GM12878 (cell line): ENCODE measurements around the gene MRPL54. TPM values are rescaled to one million over a fixed set of nuclear protein-coding genes. Genes with fewer than 3 reads are reported as not detected.

ENCODE experiments used
- ATAC-seq: fragments of 200-7000 bp; cut with Tn5 transposase; 3 replicates; pipeline ENCODE4 v1.9.1; 2020; ENCODE audit warnings: mild to moderate bottlenecking, moderate library complexity
- BruUV-seq: library from RNA; stranded (reverse); fragments of 400-500 nt; replicated peaks from 2 replicates; lab custom pipeline; 2021; lab: Mats Ljungman, UMichigan
- CTCF ChIA-PET: fragments of 300-600 bp; sonication (Branson Sonifier 250); formaldehyde crosslinking; extraction: SDS; loops from one replicate; lab custom pipeline; 2021; ENCODE audit warnings: inconsistent platforms; lab: Yijun Ruan, JAX
- POLR2A ChIA-PET: fragments of 350-600 bp; formaldehyde crosslinking; extraction: SDS; loops from one replicate; lab custom pipeline; 2021; ENCODE audit warnings: inconsistent platforms; lab: Charles Lee
- RAD21 ChIA-PET: fragments of 300-600 bp; sonication (Branson Sonifier 250); formaldehyde crosslinking; loops from one replicate; lab custom pipeline; 2023; ENCODE audit warnings: antibody characterized with exemption; ENCODE audit not compliant: unreplicated experiment; lab: Charles Lee
- SMC1A ChIA-PET: fragments of 300-600 bp; sonication (Branson Sonifier 250); formaldehyde crosslinking; loops from one replicate; lab custom pipeline; 2023; ENCODE audit not compliant: unreplicated experiment, uncharacterized antibody; lab: Charles Lee
- DNase-seq: peaks from one replicate; pipeline ENCODE4 v3.0.0-alpha.2; 2011; ENCODE audit warnings: low read depth, low spot score
- FAIRE-seq: peaks from 3 replicates; lab custom pipeline; 2011; peaks lifted over from hg19 to GRCh38; lab: Jason Lieb, UNC
- H2AFZ ChIP-seq: 2 replicates; pipeline ENCODE4 v1.6.0; 2011; ENCODE audit warnings: low read depth, low read length, control low read depth; ENCODE audit not compliant: control insufficient read depth
- H3K27ac ChIP-seq: 2 replicates; pipeline ENCODE4 v1.5.1; 2011; ENCODE audit warnings: control low read depth; ENCODE audit not compliant: control insufficient read depth, insufficient read depth
- H3K27me3 ChIP-seq, 2 experiments: replicated peaks in 1 of 2; 2 replicates each; pipeline versions ENCODE4 v1.6.0 to v1.6.1; 2011; ENCODE audit warnings: low read length in 1 of 2; ENCODE audit not compliant: control insufficient read depth in 2 of 2, insufficient read depth in 2 of 2
- H3K36me3 ChIP-seq, 2 experiments: 2 replicates each; pipeline ENCODE4 v1.5.1; 2011; ENCODE audit warnings: low read length in 1 of 2; ENCODE audit not compliant: control insufficient read depth in 2 of 2, insufficient read depth in 2 of 2
- H3K4me1 ChIP-seq: 2 replicates; pipeline ENCODE4 v1.6.1; 2011; ENCODE audit warnings: mild to moderate bottlenecking, low read length, moderate library complexity, mixed read lengths; ENCODE audit not compliant: control insufficient read depth, insufficient read depth
- H3K4me2 ChIP-seq: 2 replicates; pipeline ENCODE4 v1.6.0; 2011; ENCODE audit warnings: control low read depth; ENCODE audit not compliant: control insufficient read depth, insufficient read depth
- H3K4me3 ChIP-seq: fragments of 200-600 bp; sonication (generic); 2 replicates; pipeline ENCODE4 v1.5.1; 2016
- H3K79me2 ChIP-seq: 2 replicates; pipeline ENCODE4 v1.6.0; 2011; ENCODE audit warnings: low read length; ENCODE audit not compliant: control insufficient read depth, insufficient read depth
- H3K9ac ChIP-seq: 2 replicates; pipeline ENCODE4 v1.8.0; 2011; ENCODE audit warnings: low read length, control low read depth, mixed read lengths; ENCODE audit not compliant: control insufficient read depth, insufficient read depth
- H3K9me3 ChIP-seq: replicated peaks from 3 replicates; pipeline ENCODE4 v1.5.1; 2011; ENCODE audit warnings: mild to moderate bottlenecking, low read length; ENCODE audit not compliant: control insufficient read depth, insufficient read depth
- H4K20me1 ChIP-seq: 2 replicates; pipeline ENCODE4 v1.6.0; 2011; ENCODE audit not compliant: control insufficient read depth, insufficient read depth
- CBX5 ChIP-seq: sonication (generic); IDR thresholded peaks from 2 replicates; pipeline ENCODE4 v1.6.1; 2016; ENCODE audit warnings: low read depth, moderate library complexity, mild to moderate bottlenecking, inconsistent platforms
- CHD2 ChIP-seq: IDR thresholded peaks from 2 replicates; pipeline ENCODE4 v1.6.1; 2011; ENCODE audit warnings: low read depth, low read length, improper control_type of control experiment, borderline replicate concordance
- IKZF1 ChIP-seq: fragments of 450-650 bp; conservative IDR thresholded peaks from 2 replicates; pipeline ENCODE4 v1.6.1; 2017; ENCODE audit warnings: antibody characterized with exemption, mild to moderate bottlenecking
- IKZF2 ChIP-seq, 2 experiments: fragments of 450-650 bp; IDR thresholded peaks; 2 replicates each; pipeline ENCODE4 v1.6.1; 2017; ENCODE audit warnings: mild to moderate bottlenecking in 2 of 2, moderate library complexity in 2 of 2
- NR2F1 ChIP-seq: fragments of 450-650 bp; conservative IDR thresholded peaks from 2 replicates; pipeline ENCODE4 v1.6.1; 2017; ENCODE audit warnings: mild to moderate bottlenecking
- NRF1 ChIP-seq: conservative IDR thresholded peaks from 2 replicates; pipeline ENCODE4 v1.6.1; 2011; ENCODE audit warnings: mild to moderate bottlenecking, low read depth, low read length, improper control_type of control experiment
- POU2F2 ChIP-seq: IDR thresholded peaks from 3 replicates; pipeline ENCODE4 v1.6.1; 2011; ENCODE audit warnings: low read depth, mild to moderate bottlenecking, low read length, borderline replicate concordance
- RBBP5 ChIP-seq: fragments of 200-600 bp; sonication (generic); conservative IDR thresholded peaks from 2 replicates; pipeline ENCODE4 v1.6.1; 2016
- TBL1XR1 ChIP-seq: IDR thresholded peaks from 2 replicates; pipeline ENCODE4 v1.6.1; 2012; ENCODE audit warnings: low read depth, low read length, improper control_type of control experiment
- ZNF622 ChIP-seq: fragments of 450-650 bp; IDR thresholded peaks from 2 replicates; pipeline ENCODE4 v1.6.1; 2017; ENCODE audit warnings: mild to moderate bottlenecking, inconsistent platforms
- WGBS: methylation state at CpG from one replicate; pipeline ENCODE4 v1.1.6; 2016; ENCODE audit warnings: low lambda C conversion rate; ENCODE audit not compliant: insufficient replicate concordance, insufficient coverage; ENCODE audit errors: missing lambda C conversion rate; 5-methylcytosine and 5-hydroxymethylcytosine counted together
- in situ Hi-C: fragments of 300-500 bp; cut with MboI; formaldehyde crosslinking; loops from 9 replicates; pipeline ENCODE4 v1.14.3; 2018; ENCODE audit warnings: mixed read lengths
- intact Hi-C: fragments of 100-400 bp; cut with micrococcal nuclease; formaldehyde crosslinking; loops from one replicate; pipeline ENCODE4 v1.14.2; 2022; ENCODE audit not compliant: unreplicated experiment
- polyA plus RNA-seq, 11 experiments: library from polyadenylated mRNA; depleted of rRNA in 4 of 11; unstranded in 6 of 11; stranded (reverse) in 5 of 11; fragments of >200 nt; fragmentation: Nextera tagmentation in 4 of 11; fragmentation: Illumina TruSeq in 1 of 11; extraction: Ambion mirVana in 4 of 11; extraction: Trizol in 1 of 11; gene quantifications; 1 replicate in 1 of 11; 2 replicates in 10 of 11; pipeline versions ENCODE4 v1.2.1 to v1.2.3, GENCODE V29; 2011 to 2016; ENCODE audit warnings: inconsistent platforms in 2 of 11, missing spikeins in 2 of 11, low read depth in 1 of 11
- total RNA-seq, 4 experiments: library from RNA; depleted of rRNA in 3 of 4; stranded (reverse); fragments of >200 nt in 3 of 4; fragmentation: Illumina TruSeq in 1 of 4; extraction: Trizol in 1 of 4; gene quantifications; 2 replicates each; pipeline versions ENCODE4 v1.2.1 to v1.2.3, GENCODE V29; 2013 to 2021

MRPL54 gene
- total and polyA plus RNA-seq, 10 of the 15 experiments (the other 5 are each of a cell fraction or from before 2014, with no cell fraction given): 3.1 to 98.7 (median 75.2) TPM

DNA sequence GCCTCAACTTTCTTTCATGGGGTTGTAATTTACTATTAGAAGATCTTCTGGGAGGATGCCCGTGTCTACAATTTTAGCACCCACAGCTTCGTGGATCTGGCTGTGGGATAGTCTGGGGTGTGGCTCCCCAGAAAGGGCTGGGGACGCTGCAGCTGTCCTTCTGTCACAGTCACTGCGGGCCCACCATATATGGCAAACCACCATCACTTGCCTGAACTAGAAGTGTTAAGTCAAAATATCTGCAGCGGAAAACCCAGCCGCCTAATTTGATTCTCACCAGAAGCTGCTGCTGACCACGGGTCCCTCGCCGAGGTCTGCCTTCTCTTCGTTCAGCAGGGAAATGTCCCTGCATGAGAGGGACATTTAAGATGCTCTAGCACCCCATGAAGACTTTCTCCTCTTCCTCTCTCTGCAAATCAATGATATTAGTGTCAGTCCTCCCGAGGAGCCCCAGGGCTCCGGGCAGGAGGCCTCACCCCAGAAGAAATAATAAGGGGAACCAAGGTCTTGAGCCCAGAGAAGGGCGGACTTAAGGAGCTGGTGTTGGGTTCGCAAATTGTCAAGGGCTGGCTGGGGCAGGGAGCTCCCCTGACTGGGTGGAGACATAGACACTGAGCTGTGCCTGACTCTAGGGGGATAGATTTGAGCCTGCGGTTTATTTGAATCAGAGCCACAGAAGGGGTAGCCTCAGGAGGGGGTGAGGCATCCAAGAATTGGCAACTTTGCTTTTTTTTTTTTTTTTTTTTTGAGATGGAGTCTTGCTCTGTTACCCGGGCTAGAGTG lies 26.7 kb downstream of the MRPL54 start:
- FAIRE-seq (no peak), ATAC-seq (no peak), DNase-seq (no peak)
- in situ Hi-C loops (no loop called here), intact Hi-C loops (no loop called here)
- H4K20me1 ChIP-seq: no peaks in the 10 kb centered on the region
- no TSS peak for BruUV-seq
- H2AFZ ChIP-seq: no peak overlapping the region
- H3K4me3 ChIP-seq: no peak overlapping the region
- H3K79me2 ChIP-seq: no peaks in the 10 kb centered on the region
- no peaks in the 10 kb centered on the region for H3K4me1 ChIP-seq
- ChIA-PET POLR2A (no interaction called here), SMC1A (interaction anchor here (0.7 kb wide), 1 partner anchor 28 kb away, joined by 5 read pairs; no protein-coding TSS in a partner anchor), RAD21 (no interaction called here), CTCF (interaction anchor here (0.6 kb wide), 1 partner anchor 357 kb away, joined by 3 read pairs; no protein-coding TSS in a partner anchor)
- H3K27ac ChIP-seq: no peak overlapping the region
- H3K9me3 ChIP-seq: no peaks in the 10 kb centered on the region; the same call in 2 of the 3 replicates
- no peaks in the 10 kb centered on the region for H3K36me3 ChIP-seq
- H3K27me3 ChIP-seq: no peaks in the 10 kb centered on the region; a peak in 1 of 4 replicates
- WGBS: 34% methylated on average over 15 of the region's 16 CpGs
- no peak overlapping the region for H3K9ac ChIP-seq
- H3K4me2 ChIP-seq: no peak overlapping the region
- TF ChIP-seq NRF1: no peak
- no peak for TF ChIP-seq CHD2
- TF ChIP-seq RBBP5: no peak
- TF ChIP-seq POU2F2: no peak
- TF ChIP-seq NR2F1: no peak
- TF ChIP-seq CBX5: no peak
- TF ChIP-seq ZNF622: no peak
- no peak for TF ChIP-seq IKZF1
- no peak for TF ChIP-seq IKZF2 (IDR thresholded peaks at IDR 0.05)
- no peak for TF ChIP-seq TBL1XR1
